K562 (cell line): Measurements from ENCODE around the gene HDAC10. TPM values are rescaled to one million over a fixed set of nuclear protein-coding genes. Genes with fewer than 3 reads are reported as not detected.

Experiments used
- CREM ChIP-seq: IDR thresholded peaks from 2 replicates; pipeline ENCODE4 v1.6.1; 2014; ENCODE audit warnings: antibody characterized with exemption, low read depth
- KDM5B ChIP-seq: fragments of 200-600 bp; sonication (generic); IDR thresholded peaks from 2 replicates; pipeline ENCODE4 v1.6.1; 2012; ENCODE audit warnings: low read depth, mild to moderate bottlenecking, moderate library complexity, low read length, control low read depth, inconsistent platforms; ENCODE audit not compliant: insufficient replicate concordance
- NBN ChIP-seq: fragments of 450-650 bp; IDR thresholded peaks from 2 replicates; pipeline ENCODE4 v1.6.1; 2016; ENCODE audit warnings: low read depth, mild to moderate bottlenecking
- NRF1 ChIP-seq, 2 experiments: fragments of 450-650 bp; IDR thresholded peaks in 1 of 2; conservative IDR thresholded peaks in 1 of 2; 2 replicates each; pipeline ENCODE4 v1.6.1; 2014; ENCODE audit warnings: mild to moderate bottlenecking in 2 of 2
- POLR2AphosphoS2 ChIP-seq: IDR thresholded peaks from 2 replicates; pipeline ENCODE4 v1.6.1; 2012; ENCODE audit warnings: low read length, improper control_type of control experiment
- POLR2G ChIP-seq: fragments of 200-400 bp; formaldehyde crosslinking; IDR thresholded peaks from 2 replicates; pipeline ENCODE4 v1.6.1; 2017; ENCODE audit warnings: low read depth, mild to moderate bottlenecking, antibody characterized with exemption, low read length, moderate library complexity
- RBM22 ChIP-seq: fragments of 200-400 bp; formaldehyde crosslinking; IDR thresholded peaks from 2 replicates; pipeline ENCODE4 v1.6.1; 2018; ENCODE audit warnings: low read length, low read depth; ENCODE audit not compliant: poor library complexity, severe bottlenecking
- SETDB1 ChIP-seq: IDR thresholded peaks from one replicate; pipeline ENCODE4 v1.6.1; 2012; ENCODE audit warnings: low read length, control low read depth, inconsistent platforms
- SMAD4 ChIP-seq: fragments of 250-450 bp; sonication (Bioruptor Pico); conservative IDR thresholded peaks from 2 replicates; pipeline ENCODE4 v1.8.0; 2021; ENCODE audit warnings: inconsistent platforms, mild to moderate bottlenecking, moderate library complexity
- TAF1 ChIP-seq: IDR thresholded peaks from 2 replicates; pipeline ENCODE4 v1.6.1; 2011; ENCODE audit warnings: mild to moderate bottlenecking, low read length, moderate library complexity; ENCODE audit not compliant: insufficient read depth, control insufficient read depth, severe bottlenecking; ENCODE audit errors: extremely low read depth
- TCF3 ChIP-seq: sonication (generic); formaldehyde crosslinking; IDR thresholded peaks from 2 replicates; pipeline ENCODE4 v1.4.0; 2020; ENCODE audit warnings: mild to moderate bottlenecking, missing genetic modification reagents
- TEAD4 ChIP-seq, 2 experiments: sonication (generic) in 1 of 2; formaldehyde crosslinking in 1 of 2; IDR thresholded peaks; 2 replicates each; pipeline versions ENCODE4 v1.6.1 to v1.8.0; 2012 to 2022; ENCODE audit warnings: borderline replicate concordance in 1 of 2, inconsistent platforms in 1 of 2, low read length in 1 of 2, mild to moderate bottlenecking in 1 of 2, missing genetic modification reagents in 1 of 2
- ZBTB7A ChIP-seq: IDR thresholded peaks from 2 replicates; pipeline ENCODE4 v1.6.1; 2011; ENCODE audit warnings: low read depth, mild to moderate bottlenecking, low read length, moderate library complexity, borderline replicate concordance; ENCODE audit not compliant: control insufficient read depth
- ZFPM2 ChIP-seq: fragments of 250-450 bp; sonication (Bioruptor Pico); IDR thresholded peaks from 2 replicates; pipeline ENCODE4 v1.5.1; 2022; ENCODE audit warnings: mild to moderate bottlenecking
- ZNF175 ChIP-seq: fragments of 200-800 bp; sonication (Bioruptor generic); IDR thresholded peaks from 2 replicates; pipeline ENCODE4 v1.6.1; 2016; ENCODE audit warnings: low read depth, mild to moderate bottlenecking, missing genetic modification characterization, missing compliant biosample characterization
- ZNF586 ChIP-seq: fragments of 450-650 bp; formaldehyde crosslinking; conservative IDR thresholded peaks from 2 replicates; pipeline ENCODE4 v1.4.0; 2020; ENCODE audit warnings: mild to moderate bottlenecking, moderate library complexity
- polyA plus RNA-seq, 8 experiments: library from polyadenylated mRNA; depleted of rRNA in 4 of 8; stranded (reverse) in 5 of 8; unstranded in 3 of 8; fragments of >200 nt; fragmentation: Nextera tagmentation in 2 of 8; fragmentation: Illumina TruSeq in 1 of 8; extraction: Ambion mirVana in 2 of 8; extraction: Trizol in 1 of 8; gene quantifications; 2 replicates each; pipeline versions ENCODE4 v1.2.1 to v1.2.3, GENCODE V29; 2011 to 2014; ENCODE audit warnings: inconsistent platforms in 1 of 8, missing spikeins in 1 of 8
- total RNA-seq, 7 experiments: library from RNA; depleted of rRNA in 6 of 7; stranded (reverse); fragments of >200 nt in 6 of 7; fragmentation: Illumina TruSeq in 2 of 7; extraction: Trizol in 2 of 7; gene quantifications; 2 replicates each; pipeline versions ENCODE4 v1.2.1 to v1.2.3, GENCODE V29; 2011 to 2021; ENCODE audit warnings: low replicate concordance in 1 of 7
- TF ChIP-seq, protein P1 (sequence below): fragments of 200-800 bp; sonication (Bioruptor generic); IDR thresholded peaks from 2 replicates; pipeline ENCODE4 v1.6.1; 2017; ENCODE audit warnings: missing genetic modification characterization, missing compliant biosample characterization
- TF ChIP-seq, protein P2 (sequence below): conservative IDR thresholded peaks from 2 replicates; pipeline ENCODE4 v1.6.1; 2011; ENCODE audit warnings: low read depth, mild to moderate bottlenecking, low read length; ENCODE audit not compliant: control insufficient read depth
- TF ChIP-seq, protein P3 (sequence below): sonication (generic); formaldehyde crosslinking; IDR thresholded peaks from 2 replicates; pipeline ENCODE4 v1.4.0; 2020; ENCODE audit warnings: mild to moderate bottlenecking, missing genetic modification reagents
- TF ChIP-seq, protein P4 (sequence below): sonication (generic); formaldehyde crosslinking; IDR thresholded peaks from 2 replicates; pipeline ENCODE4 v1.8.1; 2023; ENCODE audit warnings: mild to moderate bottlenecking, missing genetic modification reagents

Gene HDAC10
- total and polyA plus RNA-seq, 9 of the 15 experiments (the other 6 are each of a cell fraction or from before 2014, with no cell fraction given) = 0.10 to 44.2 (median 6.5) TPM

DNA sequence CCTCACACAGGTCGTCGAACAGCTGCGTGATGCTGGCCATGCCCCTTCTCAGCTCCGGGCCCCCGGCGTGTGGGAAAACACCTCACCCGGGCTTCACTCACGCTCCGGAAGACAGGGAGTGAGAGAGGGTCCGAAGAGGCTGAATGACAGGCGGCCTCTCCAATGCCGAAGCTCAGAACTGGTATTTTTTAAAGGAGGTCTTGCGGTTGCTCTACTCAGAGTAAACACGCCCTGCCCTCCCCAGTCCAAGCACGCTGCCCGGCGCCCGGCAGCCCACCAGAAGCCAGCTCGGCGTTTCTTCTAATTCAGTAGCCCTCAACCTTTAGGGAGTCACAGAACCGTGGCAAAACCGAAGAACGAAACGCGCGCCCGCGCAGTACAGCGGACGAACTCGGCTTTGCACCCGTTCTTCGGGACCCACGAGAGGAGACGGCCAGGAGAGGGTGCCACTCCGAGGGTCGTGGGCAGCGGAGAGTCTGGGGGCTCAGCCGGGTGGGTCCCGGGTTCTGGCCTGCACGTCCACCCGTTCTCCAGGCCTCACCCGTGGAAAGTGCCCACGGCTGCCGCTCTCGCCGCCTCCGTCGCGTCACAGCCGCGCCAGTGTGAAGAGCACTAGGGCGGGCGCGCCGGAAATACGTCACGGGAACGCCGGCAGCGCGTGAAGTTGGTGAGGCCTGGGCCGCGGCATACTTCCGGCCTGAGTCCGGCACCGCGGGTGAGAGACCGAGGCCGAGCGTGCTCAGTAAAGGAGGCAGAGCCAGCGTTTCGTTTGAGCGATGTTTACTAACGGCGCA, 6.4 kb downstream of the HDAC10 start, which contains the start of gene TUBGCP6 (continued):
- TF ChIP-seq SMAD4 (CRISPR knock-in tag) (peak; percentile 26; the same call in 1 of the 2 replicates), NBN (peak; percentile 77), POLR2G (peak; percentile 88), TEAD4 (IDR thresholded peaks at IDR 0.05; ENCODE audit: low read length) (no peak), TEAD4 (CRISPR knock-in tag; IDR thresholded peaks at IDR 0.05; ENCODE audit: borderline replicate concordance) (no peak), TCF3 (CRISPR knock-in tag) (peak; percentile 17), CREM (peak; percentile 100), ZNF175 (CRISPR knock-in tag) (no peak), ZFPM2 (no peak), POLR2AphosphoS2 (peak; percentile 97), KDM5B (peak; percentile 65), TAF1 (peak; percentile 64), ZBTB7A (0 out of 2 replicates have a peak, but pooled peaks have one; percentile 14), NRF1 (conservative IDR thresholded peaks at IDR 0.05 in 1 of 2, IDR thresholded peaks at IDR 0.05 in 1 of 2) (peak; percentile 77 to 82), ZNF586 (no peak), SETDB1 (no peak), RBM22 (peak; percentile 38)
- TF ChIP-seq, protein P1, sequence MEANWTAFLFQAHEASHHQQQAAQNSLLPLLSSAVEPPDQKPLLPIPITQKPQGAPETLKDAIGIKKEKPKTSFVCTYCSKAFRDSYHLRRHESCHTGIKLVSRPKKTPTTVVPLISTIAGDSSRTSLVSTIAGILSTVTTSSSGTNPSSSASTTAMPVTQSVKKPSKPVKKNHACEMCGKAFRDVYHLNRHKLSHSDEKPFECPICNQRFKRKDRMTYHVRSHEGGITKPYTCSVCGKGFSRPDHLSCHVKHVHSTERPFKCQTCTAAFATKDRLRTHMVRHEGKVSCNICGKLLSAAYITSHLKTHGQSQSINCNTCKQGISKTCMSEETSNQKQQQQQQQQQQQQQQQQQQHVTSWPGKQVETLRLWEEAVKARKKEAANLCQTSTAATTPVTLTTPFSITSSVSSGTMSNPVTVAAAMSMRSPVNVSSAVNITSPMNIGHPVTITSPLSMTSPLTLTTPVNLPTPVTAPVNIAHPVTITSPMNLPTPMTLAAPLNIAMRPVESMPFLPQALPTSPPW (CRISPR knock-in tag) = peak; percentile 61
- TF ChIP-seq, protein P2, sequence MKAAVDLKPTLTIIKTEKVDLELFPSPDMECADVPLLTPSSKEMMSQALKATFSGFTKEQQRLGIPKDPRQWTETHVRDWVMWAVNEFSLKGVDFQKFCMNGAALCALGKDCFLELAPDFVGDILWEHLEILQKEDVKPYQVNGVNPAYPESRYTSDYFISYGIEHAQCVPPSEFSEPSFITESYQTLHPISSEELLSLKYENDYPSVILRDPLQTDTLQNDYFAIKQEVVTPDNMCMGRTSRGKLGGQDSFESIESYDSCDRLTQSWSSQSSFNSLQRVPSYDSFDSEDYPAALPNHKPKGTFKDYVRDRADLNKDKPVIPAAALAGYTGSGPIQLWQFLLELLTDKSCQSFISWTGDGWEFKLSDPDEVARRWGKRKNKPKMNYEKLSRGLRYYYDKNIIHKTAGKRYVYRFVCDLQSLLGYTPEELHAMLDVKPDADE = 0 out of 2 replicates have a peak, but pooled peaks have one; percentile 47
- TF ChIP-seq, protein P3, sequence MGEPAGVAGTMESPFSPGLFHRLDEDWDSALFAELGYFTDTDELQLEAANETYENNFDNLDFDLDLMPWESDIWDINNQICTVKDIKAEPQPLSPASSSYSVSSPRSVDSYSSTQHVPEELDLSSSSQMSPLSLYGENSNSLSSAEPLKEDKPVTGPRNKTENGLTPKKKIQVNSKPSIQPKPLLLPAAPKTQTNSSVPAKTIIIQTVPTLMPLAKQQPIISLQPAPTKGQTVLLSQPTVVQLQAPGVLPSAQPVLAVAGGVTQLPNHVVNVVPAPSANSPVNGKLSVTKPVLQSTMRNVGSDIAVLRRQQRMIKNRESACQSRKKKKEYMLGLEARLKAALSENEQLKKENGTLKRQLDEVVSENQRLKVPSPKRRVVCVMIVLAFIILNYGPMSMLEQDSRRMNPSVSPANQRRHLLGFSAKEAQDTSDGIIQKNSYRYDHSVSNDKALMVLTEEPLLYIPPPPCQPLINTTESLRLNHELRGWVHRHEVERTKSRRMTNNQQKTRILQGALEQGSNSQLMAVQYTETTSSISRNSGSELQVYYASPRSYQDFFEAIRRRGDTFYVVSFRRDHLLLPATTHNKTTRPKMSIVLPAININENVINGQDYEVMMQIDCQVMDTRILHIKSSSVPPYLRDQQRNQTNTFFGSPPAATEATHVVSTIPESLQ (CRISPR knock-in tag) = no peak
- TF ChIP-seq, protein P4, sequence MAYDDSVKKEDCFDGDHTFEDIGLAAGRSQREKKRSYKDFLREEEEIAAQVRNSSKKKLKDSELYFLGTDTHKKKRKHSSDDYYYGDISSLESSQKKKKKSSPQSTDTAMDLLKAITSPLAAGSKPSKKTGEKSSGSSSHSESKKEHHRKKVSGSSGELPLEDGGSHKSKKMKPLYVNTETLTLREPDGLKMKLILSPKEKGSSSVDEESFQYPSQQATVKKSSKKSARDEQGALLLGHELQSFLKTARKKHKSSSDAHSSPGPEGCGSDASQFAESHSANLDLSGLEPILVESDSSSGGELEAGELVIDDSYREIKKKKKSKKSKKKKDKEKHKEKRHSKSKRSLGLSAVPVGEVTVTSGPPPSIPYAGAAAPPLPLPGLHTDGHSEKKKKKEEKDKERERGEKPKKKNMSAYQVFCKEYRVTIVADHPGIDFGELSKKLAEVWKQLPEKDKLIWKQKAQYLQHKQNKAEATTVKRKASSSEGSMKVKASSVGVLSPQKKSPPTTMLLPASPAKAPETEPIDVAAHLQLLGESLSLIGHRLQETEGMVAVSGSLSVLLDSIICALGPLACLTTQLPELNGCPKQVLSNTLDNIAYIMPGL (CRISPR knock-in tag) = no peak
